GM21717 (cell line): ENCODE measurements around the gene LINS1.

ENCODE experiments used
- ATAC-seq: cut with Tn5 transposase; IDR thresholded peaks from one replicate; pipeline ENCODE4 v1.9.1; 2021; ENCODE audit warnings: mild to moderate bottlenecking, moderate library complexity; ENCODE audit not compliant: unreplicated experiment

LINS1 gene

DNA sequence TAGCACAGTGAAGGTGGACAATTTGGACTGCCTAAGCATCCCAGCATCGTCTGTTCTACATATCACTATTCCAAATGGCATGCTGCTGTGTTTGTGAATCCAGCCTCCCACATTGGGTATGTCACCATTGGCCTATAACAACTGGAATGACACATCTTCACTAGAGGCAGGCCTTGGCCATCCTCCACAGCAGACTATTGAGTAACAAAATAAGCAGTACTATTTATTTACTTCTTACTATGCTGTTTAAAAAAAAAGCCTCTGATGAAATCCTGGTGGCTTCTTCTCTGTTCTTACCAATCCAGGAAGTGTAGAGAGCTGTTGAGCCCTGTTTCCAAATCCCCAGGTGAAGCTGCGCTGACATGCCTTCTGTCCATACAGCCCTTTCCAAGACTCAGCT, 42.7 kb downstream of the LINS1 start:
- no peak for ATAC-seq

DNA sequence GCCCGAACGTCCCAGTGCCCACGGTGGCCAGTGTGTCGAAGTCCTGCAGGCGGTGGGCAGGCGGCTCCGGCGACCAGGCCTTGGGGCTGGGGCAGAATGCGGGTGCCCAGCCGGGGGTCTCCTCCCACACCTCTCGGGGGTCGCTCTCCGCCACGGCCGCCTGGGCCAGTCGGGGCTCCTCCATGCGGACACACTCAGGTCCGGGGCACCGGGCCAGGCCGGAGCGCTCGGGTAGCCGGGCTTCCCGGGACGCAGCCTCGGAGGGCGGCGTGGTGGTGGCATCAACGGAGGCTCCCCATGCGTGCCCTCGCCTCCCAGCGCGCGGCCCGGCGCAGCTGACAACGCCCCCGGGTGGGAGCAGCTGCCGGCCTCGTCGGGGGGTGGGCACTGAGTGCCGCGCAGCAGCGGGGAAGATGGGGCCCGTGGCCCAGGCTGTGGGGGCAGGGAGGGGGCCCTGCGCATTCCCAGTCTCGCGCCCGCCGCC, 43.2 kb downstream of the LINS1 start:
- ATAC-seq: no peak

DNA sequence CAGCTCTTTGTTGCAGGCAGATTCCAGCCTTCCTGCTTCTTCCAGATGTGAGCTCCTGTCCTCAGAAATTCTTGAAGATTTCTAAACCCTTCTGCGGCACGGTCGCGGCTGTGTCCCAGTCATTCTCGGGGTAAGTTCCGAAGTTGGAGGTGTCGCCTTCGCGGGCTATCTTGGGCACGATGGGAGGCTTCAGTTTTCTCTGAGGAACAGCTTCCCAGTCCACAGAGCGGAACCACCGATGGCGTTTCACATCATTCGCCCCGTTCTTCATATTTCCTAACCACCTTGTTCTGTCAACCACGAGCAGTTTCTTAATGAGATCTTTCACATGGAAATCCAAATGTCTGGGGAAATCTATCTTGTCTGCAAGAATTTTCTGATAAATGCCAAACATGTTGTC, 48.5 kb downstream of the LINS1 start:
- ATAC-seq: no peak

DNA sequence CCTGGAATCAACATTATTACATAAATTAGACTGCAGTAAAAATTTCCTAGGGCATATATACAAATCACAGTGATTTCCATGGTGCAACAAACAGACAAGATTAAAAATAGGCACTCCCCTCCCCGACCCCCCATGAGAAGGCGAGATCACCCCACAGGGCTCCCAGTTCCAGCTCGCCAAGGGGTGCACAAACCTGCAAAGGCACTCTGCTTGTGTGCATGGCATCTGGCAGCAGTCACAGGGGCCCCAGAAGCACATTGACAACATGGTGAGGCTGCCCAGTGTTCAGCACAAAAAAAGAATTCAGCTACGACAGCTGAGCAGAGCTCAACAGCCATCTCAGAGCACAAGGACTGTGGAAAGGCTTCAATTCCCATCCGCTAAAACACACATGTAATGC, 54.0 kb downstream of the LINS1 start:
- ATAC-seq: no peak

DNA sequence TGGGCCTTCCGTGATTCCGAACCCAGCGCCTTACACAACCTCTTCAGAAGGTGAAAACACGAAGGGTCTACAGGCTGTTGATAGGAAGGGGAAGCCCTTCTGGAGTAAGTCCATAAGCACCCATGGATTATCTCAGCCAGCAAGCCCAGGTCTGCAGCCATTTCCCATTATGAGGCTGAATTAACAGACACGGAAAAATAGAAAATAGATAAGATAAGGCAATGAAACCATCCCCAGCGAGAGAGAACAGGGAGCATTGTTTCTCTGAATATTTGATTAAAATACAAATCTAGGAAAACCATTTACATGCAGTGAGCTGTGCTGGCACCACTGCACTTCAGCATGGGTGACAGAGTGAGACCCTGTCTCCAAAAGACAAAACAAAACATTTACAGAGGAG, 57.0 kb downstream of the LINS1 start:
- no peak for ATAC-seq

DNA sequence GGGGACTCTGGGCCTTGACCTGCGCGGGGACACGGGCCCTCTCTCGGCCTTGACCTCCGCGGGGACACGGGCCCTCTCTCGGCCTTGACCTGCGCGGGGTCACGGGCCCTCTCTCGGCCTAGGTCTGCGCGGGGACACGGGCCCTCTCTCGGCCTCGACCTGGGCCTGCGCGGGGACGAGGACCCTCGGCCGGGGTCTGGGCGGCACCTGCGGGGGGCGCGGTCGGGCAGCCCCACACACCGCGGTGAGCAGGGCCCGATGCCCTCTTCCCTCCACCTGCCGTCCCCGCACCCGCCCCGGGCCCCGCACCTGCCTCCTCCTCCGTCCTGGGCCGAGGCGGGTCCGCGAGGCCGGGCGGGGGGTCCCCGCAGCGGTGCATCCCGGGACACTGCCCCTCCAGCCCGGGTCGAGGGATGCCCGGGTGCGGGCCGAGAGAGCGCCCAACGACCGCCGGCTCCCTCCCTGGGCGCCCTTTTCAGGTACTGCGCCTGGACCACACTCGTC, 57.6 kb downstream of the LINS1 start:
- no peak for ATAC-seq

DNA sequence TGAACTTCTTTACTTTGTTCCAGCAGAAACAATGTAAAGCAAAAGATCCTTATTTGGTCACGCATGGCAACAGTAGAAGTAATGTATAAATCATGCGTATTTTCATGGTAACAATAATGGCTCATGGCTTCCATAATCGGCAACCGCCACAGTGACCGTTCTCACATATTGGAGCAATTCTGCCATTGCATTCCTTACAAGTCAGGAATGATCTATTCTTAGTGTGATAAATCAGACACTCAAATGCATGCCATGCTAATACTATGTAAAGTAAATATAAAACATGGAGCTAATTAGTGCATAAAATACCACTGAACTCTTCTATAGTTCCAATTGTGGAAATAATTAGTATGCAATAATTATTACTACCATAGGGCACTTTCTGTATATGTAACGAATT, 59.7 kb downstream of the LINS1 start:
- ATAC-seq: no peak

DNA sequence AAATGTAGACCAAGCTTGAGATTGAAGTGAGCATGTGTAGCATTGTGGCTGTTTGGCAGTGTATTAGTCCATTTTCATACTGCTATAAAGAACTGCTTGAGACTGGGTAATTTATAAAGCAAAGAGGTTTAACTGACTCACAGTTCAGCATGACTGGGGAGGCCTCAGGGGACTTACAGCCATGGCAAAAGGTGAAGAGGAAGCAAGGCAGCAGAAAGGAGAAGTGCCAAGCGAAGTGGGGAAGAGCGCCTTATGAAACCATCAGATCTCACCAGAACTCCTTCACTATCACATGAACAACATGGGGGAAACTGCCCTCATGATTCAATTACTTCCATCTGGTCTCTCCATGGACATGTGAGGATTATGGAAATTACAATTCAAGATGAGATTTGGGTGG, 64.7 kb downstream of the LINS1 start:
- no peak for ATAC-seq

DNA sequence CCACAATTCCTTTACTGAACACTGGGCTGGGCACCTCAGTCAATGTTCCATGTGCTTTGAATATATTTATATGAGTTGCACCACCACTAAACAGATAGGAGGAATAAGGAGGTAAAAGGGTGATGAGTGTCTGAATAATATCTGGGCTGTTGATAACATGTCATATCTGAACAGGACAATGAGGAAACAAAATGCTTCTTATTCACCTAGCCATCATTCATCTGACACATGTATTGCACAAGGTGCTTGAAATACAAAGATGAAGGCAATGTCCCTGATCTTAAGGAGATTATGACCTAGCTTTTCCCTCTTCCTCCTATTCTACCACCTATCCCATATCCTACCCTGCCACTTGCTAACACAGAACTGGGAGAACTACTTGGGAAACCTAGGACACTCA, 65.3 kb downstream of the LINS1 start:
- no peak for ATAC-seq

DNA sequence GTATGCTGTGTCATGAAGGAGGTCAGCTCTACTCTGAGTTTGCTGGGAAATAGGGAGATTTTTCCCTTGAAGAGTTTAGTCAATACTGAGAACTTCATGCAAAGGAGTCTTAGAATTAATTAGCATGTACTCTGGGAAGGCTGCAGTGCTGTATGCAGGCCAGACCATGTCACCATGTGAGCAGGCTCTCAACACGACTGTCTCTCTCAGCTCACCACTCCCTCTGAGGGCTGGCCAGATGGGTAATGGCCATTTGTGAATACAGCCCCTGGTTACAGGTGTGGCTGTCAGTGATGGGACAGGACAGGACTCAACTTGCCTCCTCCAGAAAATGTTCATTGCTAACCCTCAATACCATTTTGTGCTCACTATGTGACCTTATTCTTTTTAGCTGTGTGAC, 68.1 kb downstream of the LINS1 start:
- ATAC-seq: no peak

DNA sequence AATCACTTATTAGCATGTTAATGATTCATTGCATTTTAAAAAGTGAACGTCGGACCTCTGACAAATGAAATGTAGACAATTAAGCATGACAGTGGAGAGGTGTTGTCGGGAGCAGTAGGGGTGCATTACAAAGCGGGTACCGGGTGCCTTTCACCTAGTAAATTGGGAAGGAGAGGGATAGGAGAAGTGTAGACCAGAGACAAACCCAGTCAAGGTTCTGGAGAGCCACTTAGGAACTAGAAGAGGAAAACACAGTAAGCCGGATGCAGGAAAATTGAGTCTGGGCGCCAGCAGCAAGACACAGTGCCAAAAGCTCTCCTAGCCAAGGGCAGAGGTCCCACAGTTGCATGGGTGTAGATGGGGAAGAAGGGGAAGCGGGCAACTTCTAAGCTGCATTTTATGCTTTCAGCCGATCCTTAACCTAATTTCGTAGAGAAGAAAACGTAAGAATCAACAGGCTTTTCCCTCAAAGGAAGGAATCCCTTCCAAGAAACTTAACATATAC, 70.1 kb downstream of the LINS1 start:
- no peak for ATAC-seq

DNA sequence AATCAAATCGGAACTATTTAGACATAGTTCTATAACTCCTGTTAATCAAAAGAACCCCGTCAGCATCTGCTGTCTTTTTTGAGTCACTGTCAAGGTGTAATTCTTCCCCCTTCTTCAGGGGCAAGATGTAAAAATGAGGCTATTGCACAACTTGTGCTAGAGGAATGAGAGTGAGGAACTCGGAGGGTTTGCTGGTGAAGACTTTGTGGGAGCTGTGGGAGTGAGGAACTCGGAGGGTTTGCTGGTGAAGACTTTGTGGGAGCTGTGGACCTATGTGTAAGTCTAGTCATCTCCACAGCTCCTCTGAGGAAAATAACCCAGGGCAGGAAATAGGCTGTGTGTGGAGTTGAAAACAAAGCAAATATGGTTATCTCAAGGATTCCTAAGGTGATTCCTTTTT, 70.8 kb downstream of the LINS1 start:
- no peak for ATAC-seq

DNA sequence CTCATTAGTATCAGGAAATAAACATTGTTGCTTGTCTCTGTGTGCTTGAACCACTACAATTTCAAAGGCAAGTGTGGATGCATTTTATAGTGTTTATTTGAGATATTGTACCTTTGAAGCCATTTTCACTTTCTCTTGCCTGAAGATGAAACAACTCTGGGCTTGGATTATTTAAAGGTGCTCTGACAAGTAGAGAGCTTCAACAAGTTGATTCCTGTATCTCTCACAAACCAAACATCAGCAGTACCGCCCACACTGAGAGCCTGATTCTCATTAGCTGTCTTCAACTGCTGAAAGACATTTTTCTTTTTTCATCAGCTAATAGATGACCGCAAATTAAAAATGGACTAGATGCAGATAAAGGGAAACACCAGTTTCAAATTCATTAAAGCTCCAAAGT, 72.4 kb downstream of the LINS1 start:
- no peak for ATAC-seq

DNA sequence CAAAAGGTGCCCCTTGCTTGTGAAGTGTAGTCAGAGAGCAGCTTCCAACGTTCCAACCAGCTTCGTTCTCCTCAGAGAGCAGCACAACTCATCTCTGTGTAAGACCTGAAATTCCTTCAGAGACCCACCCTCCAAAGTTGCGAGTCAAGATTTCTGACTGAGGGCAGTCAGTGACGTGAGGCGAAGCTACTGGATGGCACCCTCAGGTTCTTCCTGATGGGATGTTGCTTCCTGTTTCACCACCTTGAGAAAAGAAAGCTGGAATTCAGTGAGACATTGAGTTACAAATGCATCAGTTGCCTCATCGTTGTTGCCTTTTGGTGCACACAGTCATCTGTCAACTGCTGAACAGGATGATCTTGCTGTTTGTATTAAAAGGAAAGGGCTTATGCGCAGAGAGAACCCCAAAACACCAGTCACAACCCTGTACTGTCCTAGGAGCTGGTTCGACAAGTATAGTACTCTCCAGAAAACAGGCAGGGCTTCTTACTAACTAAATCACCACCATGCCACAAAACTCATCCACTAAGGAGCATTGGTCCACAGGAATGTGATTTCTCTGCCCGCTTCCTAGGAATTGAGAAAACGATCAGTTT, 73.1 kb downstream of the LINS1 start, which contains the start of gene CERS3:
CERS3 (minus strand) TSS at position 118 of the 596 bp plus-strand sequence. CDS start 27,101 bp downstream, outside the sequence.
- no peak for ATAC-seq

DNA sequence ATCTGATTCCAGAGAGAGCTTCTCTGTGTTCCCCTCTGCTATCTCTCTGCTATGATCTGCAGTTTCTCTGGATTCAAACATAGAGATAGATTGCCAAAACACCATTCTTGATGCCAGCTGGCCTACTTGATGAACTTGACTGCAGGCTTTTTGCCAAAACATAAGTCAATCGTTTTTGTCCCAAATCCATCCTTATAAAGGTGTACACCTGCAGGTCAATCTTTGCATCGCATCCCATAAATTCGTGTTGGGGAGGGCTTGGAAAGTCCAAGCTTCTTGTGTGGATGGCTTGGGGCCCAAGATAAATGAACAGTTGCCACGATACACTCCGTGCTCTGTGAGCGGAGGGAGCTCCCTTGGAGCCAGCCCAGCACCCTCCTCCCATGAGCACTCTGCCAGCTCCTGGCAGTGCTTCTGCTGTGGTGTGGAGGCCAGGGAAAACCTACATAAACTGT, 75.9 kb downstream of the LINS1 start:
- ATAC-seq: no peak

DNA sequence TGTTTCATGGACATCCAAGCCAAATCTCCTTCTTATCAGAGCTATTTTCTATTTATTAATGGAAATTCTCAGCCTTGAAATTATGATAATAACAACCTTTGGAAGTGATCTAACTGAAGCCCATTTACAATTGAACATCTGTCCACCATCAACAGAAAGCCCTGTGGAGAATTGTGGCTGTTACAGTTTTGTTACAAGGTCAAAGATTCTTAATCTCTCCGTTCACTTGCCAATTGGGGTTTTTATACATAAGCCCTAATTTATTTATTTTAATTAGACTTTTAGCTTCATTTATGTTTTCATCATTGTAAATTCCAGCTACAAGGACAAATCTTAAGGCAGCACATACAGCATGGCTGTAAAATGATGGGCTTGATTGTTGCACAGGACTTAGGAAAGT, 76.5 kb downstream of the LINS1 start:
- no peak for ATAC-seq

DNA sequence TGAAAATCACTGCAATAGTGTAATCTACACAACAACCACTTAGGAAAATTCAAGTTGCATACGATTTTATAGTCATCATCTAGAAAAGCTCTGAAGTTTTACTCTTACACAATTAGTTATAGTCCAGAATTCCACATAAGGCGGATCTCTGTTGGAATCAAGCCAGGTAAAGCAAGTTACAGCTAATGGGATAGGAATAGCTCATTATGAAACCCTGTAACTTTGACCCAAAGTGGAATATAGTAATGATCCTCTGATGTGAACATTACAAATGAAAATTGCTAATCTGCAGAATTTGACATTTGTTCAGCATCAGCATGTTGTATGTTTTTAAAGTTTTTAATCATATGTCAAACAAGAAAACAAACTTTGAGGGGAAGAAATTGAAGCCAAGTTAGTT, 77.7 kb downstream of the LINS1 start:
- ATAC-seq: no peak

DNA sequence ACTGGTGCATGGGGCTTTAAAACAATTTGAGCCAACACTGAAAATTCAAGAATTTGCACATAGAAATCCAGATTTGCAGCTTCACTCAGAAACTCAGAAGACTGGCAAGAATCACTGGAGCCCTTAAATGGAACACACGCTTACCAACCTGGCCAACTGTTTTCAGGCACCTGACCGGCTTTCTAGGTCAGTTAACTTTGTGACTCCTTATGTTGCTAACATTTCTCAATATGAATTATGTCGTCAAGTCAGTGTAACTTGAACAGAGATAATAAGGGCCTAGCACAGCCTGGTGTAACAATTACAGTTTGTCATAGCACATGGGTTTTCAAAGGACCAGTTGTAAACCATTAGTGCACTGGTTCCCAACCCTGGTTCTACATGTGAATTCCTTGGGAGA, 80.1 kb downstream of the LINS1 start:
- no peak for ATAC-seq

DNA sequence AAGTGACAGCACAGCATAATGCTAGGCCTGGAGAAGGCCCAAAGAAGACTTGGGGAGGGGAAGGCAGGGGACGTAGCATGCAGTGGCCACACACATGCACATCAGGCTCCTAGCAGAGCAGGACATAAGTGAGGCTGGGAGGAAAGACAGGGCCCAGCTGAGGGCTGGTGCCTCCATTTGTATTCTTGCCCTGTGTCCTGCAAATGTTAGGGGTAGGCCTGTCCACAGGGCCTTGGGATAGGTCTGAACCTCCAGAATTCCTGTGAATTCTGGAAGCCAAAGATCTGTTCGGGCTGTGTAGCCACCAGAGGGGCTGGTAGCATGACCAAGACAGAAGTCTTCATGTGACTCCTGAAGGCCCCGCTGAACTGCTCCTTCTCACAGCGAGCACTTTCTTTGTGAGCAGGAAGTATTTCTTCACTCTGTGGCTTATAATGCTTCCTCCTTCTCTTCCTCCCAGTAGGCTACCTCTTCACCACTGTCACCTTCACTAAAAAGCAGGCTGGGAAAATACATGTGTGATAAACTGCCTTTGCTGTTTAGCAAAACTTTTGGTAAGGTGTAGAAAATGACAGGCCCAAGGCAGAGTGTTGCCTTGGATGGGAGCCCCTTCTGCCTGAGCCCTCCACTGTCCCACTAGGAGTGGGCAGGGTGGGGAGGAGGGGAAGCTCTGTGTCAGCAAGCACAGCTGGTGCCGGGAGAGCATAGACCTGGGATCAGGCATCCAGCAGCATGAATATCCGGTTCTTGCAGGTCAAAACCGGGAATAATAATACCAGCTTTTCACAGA, 81.7 kb downstream of the LINS1 start:
- no peak for ATAC-seq

DNA sequence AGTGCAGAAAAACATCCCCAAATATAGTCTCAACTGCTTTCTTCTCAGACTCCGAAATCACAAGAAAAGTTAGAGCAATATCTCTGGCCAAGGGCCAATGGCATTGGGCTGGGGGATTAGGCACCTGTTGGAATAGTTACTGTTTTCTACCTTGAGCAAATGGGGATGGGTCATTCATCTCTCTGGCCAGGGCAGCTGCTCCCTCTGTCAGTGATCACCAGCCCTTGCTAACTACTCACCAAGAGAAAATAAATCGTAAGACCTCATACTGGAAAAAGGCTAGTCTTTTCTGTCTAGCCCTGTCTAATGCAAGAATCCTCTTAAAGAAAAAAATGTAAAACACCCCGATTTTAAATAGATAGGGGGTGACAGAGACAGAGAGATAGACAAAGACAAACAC, 84.1 kb downstream of the LINS1 start:
- ATAC-seq: no peak
